B cell (primary cell): Measurements from ENCODE around the gene ATP8B3. TPM values are rescaled to one million over a fixed set of nuclear protein-coding genes. Genes with fewer than 3 reads are reported as not detected.
A peak's percentile ranks its signal among the peaks of the same experiment; 100 is the strongest.

Experiments
- ATAC-seq: fragments of 200-7000 bp; cut with Tn5 transposase; one replicate; pipeline ENCODE4 v1.10.0; 2021; ENCODE audit warnings: low read depth, mild to moderate bottlenecking, moderate number of reproducible peaks, moderate library complexity
- CTCF ChIA-PET: fragments of 350-600 bp; sonication (Branson Sonifier 250); formaldehyde crosslinking; loops from one replicate; lab custom pipeline; 2021; ENCODE audit warnings: antibody characterized with exemption, inconsistent platforms; lab: Charles Lee
- POLR2A ChIA-PET: fragments of 350-600 bp; sonication (Branson Sonifier 250); formaldehyde crosslinking; loops from one replicate; lab custom pipeline; 2021; ENCODE audit warnings: antibody characterized with exemption; lab: Charles Lee
- DNase-seq: peaks from one replicate; pipeline ENCODE4 v3.0.0; 2013
- H2AFZ ChIP-seq: 2 replicates; pipeline ENCODE4 v1.6.1; 2012; ENCODE audit warnings: mild to moderate bottlenecking, low read depth, low read length; ENCODE audit not compliant: insufficient read depth, poor library complexity, severe bottlenecking
- H3K27ac ChIP-seq, 2 donors: 1 replicate in 1 of 2; 2 replicates in 1 of 2; pipeline ENCODE4 v1.5.1; 2012 to 2013; ENCODE audit warnings: low read length in 2 of 2, mild to moderate bottlenecking in 2 of 2, moderate library complexity in 1 of 2
- H3K27me3 ChIP-seq, 4 experiments: fragments of 200-600 bp in 1 of 4; sonication (generic) in 1 of 4; replicated peaks in 1 of 4; 1 replicate in 2 of 4; 2 replicates in 2 of 4; pipeline versions ENCODE4 v1.6.1 to v1.7.0; 2013 to 2016; ENCODE audit warnings: low read length in 3 of 4, mild to moderate bottlenecking in 2 of 4, mixed read lengths in 1 of 4, moderate library complexity in 1 of 4; ENCODE audit not compliant: insufficient read depth in 4 of 4, control insufficient read depth in 3 of 4; ENCODE audit errors: control extremely low read depth in 1 of 4
- H3K36me3 ChIP-seq, 2 experiments: replicated peaks in 1 of 2; 1 replicate in 1 of 2; 2 replicates in 1 of 2; pipeline versions ENCODE4 v1.6.1 to v1.7.1; 2013; ENCODE audit warnings: low read length in 1 of 2; ENCODE audit not compliant: insufficient read depth in 2 of 2, control insufficient read depth in 1 of 2; ENCODE audit errors: control extremely low read depth in 1 of 2, extremely low read depth in 1 of 2
- H3K4me1 ChIP-seq, 2 donors: fragments of 200-600 bp in 1 of 2; sonication (generic) in 1 of 2; 1 replicate in 1 of 2; 2 replicates in 1 of 2; pipeline versions ENCODE4 v1.5.1 to v1.6.1; 2013 to 2017; ENCODE audit warnings: low read length in 2 of 2; ENCODE audit not compliant: control insufficient read depth in 2 of 2, insufficient read depth in 2 of 2
- H3K4me2 ChIP-seq: replicated peaks from 2 replicates; pipeline ENCODE3; 2012; ENCODE audit warnings: mild to moderate bottlenecking, low read depth, low read length; ENCODE audit not compliant: poor library complexity, severe bottlenecking
- H3K4me3 ChIP-seq, 5 experiments: fragments of 200-600 bp in 1 of 5; sonication (generic) in 1 of 5; 1 replicate in 3 of 5; 2 replicates in 2 of 5; pipeline versions ENCODE4 v1.5.1 to v1.7.0; 2011 to 2016; ENCODE audit warnings: low read length in 4 of 5, mild to moderate bottlenecking in 4 of 5, low read depth in 2 of 5, control low read depth in 1 of 5, moderate library complexity in 1 of 5; ENCODE audit not compliant: insufficient read depth in 1 of 5; ENCODE audit errors: control extremely low read depth in 1 of 5, extremely low read depth in 1 of 5
- H3K79me2 ChIP-seq: fragments of 200-600 bp; sonication (generic); one replicate; pipeline ENCODE4 v1.6.0; 2016; ENCODE audit warnings: low read length; ENCODE audit not compliant: control insufficient read depth, insufficient read depth
- H3K9ac ChIP-seq: fragments of 200-600 bp; sonication (generic); 2 replicates; pipeline ENCODE4 v1.6.1; 2017; ENCODE audit warnings: mild to moderate bottlenecking, low read length, moderate library complexity
- H3K9me3 ChIP-seq, 3 donors: one replicate each; pipeline versions ENCODE4 v1.6.1 to v1.7.1; 2013; ENCODE audit warnings: low read length in 2 of 3; ENCODE audit not compliant: control insufficient read depth in 2 of 3, insufficient read depth in 1 of 3; ENCODE audit errors: control extremely low read depth in 1 of 3
- H4K20me1 ChIP-seq: 2 replicates; pipeline ENCODE4 v1.6.0; 2012; ENCODE audit warnings: mild to moderate bottlenecking, low read length; ENCODE audit not compliant: insufficient read depth, control insufficient read depth, poor library complexity, severe bottlenecking
- H3K27ac Mint-ChIP-seq: one replicate; pipeline ENCODE4 v1.8.0; 2021; ENCODE audit warnings: mixed read lengths
- H3K27me3 Mint-ChIP-seq: one replicate; pipeline ENCODE4 v1.8.0; 2021; ENCODE audit warnings: mixed read lengths
- H3K4me1 Mint-ChIP-seq: one replicate; pipeline ENCODE4 v1.8.0; 2021; ENCODE audit warnings: mixed read lengths
- H3K4me3 Mint-ChIP-seq: one replicate; pipeline ENCODE4 v1.8.0; 2021; ENCODE audit warnings: mixed read lengths
- H3K9me3 Mint-ChIP-seq: one replicate; pipeline ENCODE4 v1.8.0; 2022; ENCODE audit warnings: mixed read lengths; ENCODE audit not compliant: insufficient read depth
- CTCF ChIP-seq: fragments of 200-600 bp; IDR thresholded peaks from one replicate; pipeline ENCODE4 v1.8.0; 2022; ENCODE audit warnings: antibody characterized with exemption, mild to moderate bottlenecking
- EZH2 ChIP-seq: IDR thresholded peaks from 2 replicates; pipeline ENCODE4 v1.6.1; 2012; ENCODE audit warnings: borderline replicate concordance, low read depth, mild to moderate bottlenecking, moderate library complexity, low read length; ENCODE audit not compliant: insufficient read depth, poor library complexity, severe bottlenecking
- WGBS: methylation state at CpG from one replicate; pipeline ENCODE4 v1.1.5; 2013; ENCODE audit warnings: missing lambda C conversion rate; ENCODE audit not compliant: insufficient coverage; 5-methylcytosine and 5-hydroxymethylcytosine counted together
- intact Hi-C: fragments of 100-400 bp; cut with micrococcal nuclease; formaldehyde crosslinking; loops from one replicate; pipeline ENCODE4 v1.10.0; 2022
- polyA plus RNA-seq: library from polyadenylated mRNA; depleted of rRNA; stranded (reverse); fragments of >200 nt; gene quantifications from 2 replicates; pipeline ENCODE4 v1.2.3, GENCODE V29; 2012
- total RNA-seq, 2 donors: library from RNA; stranded (reverse); fragments of 120-200 nt in 1 of 2; gene quantifications; 1 replicate in 1 of 2; 2 replicates in 1 of 2; pipeline versions ENCODE4 v1.2.3 to v1.2.4, GENCODE V29; 2013 to 2022

The ATP8B3 gene
- total and polyA plus RNA-seq, 2 donors (not counting 1 experiment from before 2014, with no cell fraction given): 0.89 to 5.1 TPM

DNA sequence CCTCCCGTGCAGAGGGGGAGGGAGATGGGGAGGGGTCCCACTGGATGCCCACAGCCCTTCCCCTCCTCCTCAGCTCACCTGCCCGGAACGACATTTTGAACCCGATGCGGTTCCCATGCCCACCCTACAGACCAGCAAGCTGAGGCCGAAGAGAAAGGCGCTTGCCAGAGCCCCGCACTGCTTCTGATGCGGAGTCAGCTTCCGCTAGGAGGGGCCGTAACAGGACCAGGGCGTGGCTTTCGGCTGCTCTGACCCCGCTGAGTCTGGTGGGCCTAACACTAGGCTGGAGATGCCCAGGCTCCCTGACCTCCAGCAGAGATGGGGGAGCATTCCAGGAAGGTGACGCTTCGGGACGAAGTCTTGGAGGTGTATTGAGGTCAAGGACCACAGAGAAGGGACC lies 52.1 kb downstream of the ATP8B3 start:
- intact Hi-C loops: no loop called here
- Mint-ChIP-seq H3K4me1 (peaks cover 12% of the 10 kb centered on the region), H3K4me3 (no peak overlapping the region), H3K27me3 (peaks cover 43% of the 10 kb centered on the region), H3K9me3 (no peaks in the 10 kb centered on the region), H3K27ac (no peak overlapping the region)
- H3K79me2 ChIP-seq: no peaks in the 10 kb centered on the region
- H3K27ac ChIP-seq: no peak overlapping the region
- ChIA-PET CTCF (no interaction called here), POLR2A (no interaction called here)
- no peak for ATAC-seq
- H3K36me3 ChIP-seq: no peaks in the 10 kb centered on the region
- no peak overlapping the region for H3K4me2 ChIP-seq
- H3K9me3 ChIP-seq: peaks cover 0 to 75% (median 0%) of the 10 kb centered on the region in 3 donors
- H3K4me3 ChIP-seq: no peak overlapping the region
- peaks cover 0 to 95% (median 65%) of the 10 kb centered on the region in 4 experiments for H3K27me3 ChIP-seq
- DNase-seq: peak; percentile 24
- H3K9ac ChIP-seq: no peak overlapping the region
- peaks cover 9% of the 10 kb centered on the region for H4K20me1 ChIP-seq
- H2AFZ ChIP-seq: no peak overlapping the region
- 9% methylated on average over 16 of the region's 17 CpGs for WGBS
- peaks cover 30 to 35% of the 10 kb centered on the region in 2 donors for H3K4me1 ChIP-seq
- no peak for TF ChIP-seq CTCF
- no peak for TF ChIP-seq EZH2

- 25% methylated on average over 8 of the region's 16 CpGs for WGBS
- Histone ChIP-seq H3K9me3 (peaks cover 0 to 72% (median 0%) of the 10 kb centered on the region in 3 donors), H4K20me1 (peaks cover 9% of the 10 kb centered on the region), H2AFZ (no peak overlapping the region), H3K27ac (no peak overlapping the region), H3K4me3 (no peak overlapping the region), H3K36me3 (no peaks in the 10 kb centered on the region), H3K9ac (no peak overlapping the region), H3K27me3 (peaks cover 0 to 92% (median 62%) of the 10 kb centered on the region in 4 experiments), H3K79me2 (no peaks in the 10 kb centered on the region), H3K4me2 (no peak overlapping the region), H3K4me1 (peaks cover 35 to 41% of the 10 kb centered on the region in 2 donors)
- peaks cover 14% of the 10 kb centered on the region for H3K4me1 Mint-ChIP-seq
- no peak for TF ChIP-seq EZH2
- no peak for TF ChIP-seq CTCF
- H3K27ac Mint-ChIP-seq: no peak overlapping the region
- DNase-seq (peak; percentile 25), ATAC-seq (no peak)
- peaks cover 37% of the 10 kb centered on the region for H3K27me3 Mint-ChIP-seq
- no peaks in the 10 kb centered on the region for H3K9me3 Mint-ChIP-seq
- CTCF ChIA-PET: no interaction called here
- POLR2A ChIA-PET: no interaction called here
- intact Hi-C loops: no loop called here
- H3K4me3 Mint-ChIP-seq: no peak overlapping the region
Measured at GRCh38 chr19:1758959-1759903, 52.8 kb downstream of the ATP8B3 start.
